HUES64 (cell line): ENCODE data around the gene RGS17.

Experiments
- H3K27ac ChIP-seq: 2 replicates; pipeline ENCODE4 v1.7.0; 2013; ENCODE audit warnings: low read depth, low read length, inconsistent platforms
- H3K27me3 ChIP-seq: 2 replicates; pipeline ENCODE4 v1.6.1; 2013; ENCODE audit warnings: mild to moderate bottlenecking, low read length; ENCODE audit not compliant: insufficient read depth
- H3K36me3 ChIP-seq: 2 replicates; pipeline ENCODE4 v1.6.1; 2013; ENCODE audit warnings: mild to moderate bottlenecking, low read length; ENCODE audit not compliant: insufficient read depth
- H3K4me1 ChIP-seq: 2 replicates; pipeline ENCODE4 v1.6.1; 2013; ENCODE audit warnings: mild to moderate bottlenecking, low read length, moderate library complexity; ENCODE audit not compliant: insufficient read depth
- H3K4me3 ChIP-seq: 2 replicates; pipeline ENCODE4 v1.5.1; 2013; ENCODE audit warnings: mild to moderate bottlenecking, low read length, moderate library complexity
- H3K9ac ChIP-seq: 2 replicates; pipeline ENCODE4 v1.6.1; 2013; ENCODE audit warnings: mild to moderate bottlenecking, low read depth, low read length
- H3K9me3 ChIP-seq: 2 replicates; pipeline ENCODE4 v1.6.1; 2013; ENCODE audit warnings: low read depth, low read length; ENCODE audit not compliant: insufficient read depth
- WGBS: fragments of 150-250, 120-280 bp; methylation state at CpG from one replicate; pipeline ENCODE4 v1.1.7; 2013; ENCODE audit warnings: missing lambda C conversion rate; 5-methylcytosine and 5-hydroxymethylcytosine counted together

RGS17 gene

DNA sequence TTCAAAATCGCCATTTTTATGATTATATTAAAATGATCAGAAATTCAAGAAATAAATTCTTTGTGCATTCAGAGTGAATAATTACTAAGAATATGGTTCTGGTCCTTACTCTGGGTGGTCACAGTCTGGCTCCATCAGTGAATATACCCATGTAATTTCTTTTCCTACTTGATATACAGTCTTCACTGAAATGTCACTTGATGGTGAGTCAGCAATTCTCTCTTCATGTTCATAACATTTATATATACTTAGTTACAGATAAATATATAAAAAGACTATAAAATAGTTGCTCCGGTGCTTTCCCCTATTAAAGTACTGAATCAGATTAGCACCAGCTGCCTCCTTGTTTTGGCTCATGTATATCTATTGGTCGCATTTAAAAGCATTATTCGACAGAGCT, 72.2 kb downstream of the RGS17 start:
- Histone ChIP-seq H3K36me3 (no peaks in the 10 kb centered on the region), H3K27me3 (no peaks in the 10 kb centered on the region), H3K27ac (peak overlapping the region; percentile 40; the same call in 1 of the 2 replicates), H3K4me1 (peaks cover 25% of the 10 kb centered on the region), H3K9ac (no peak overlapping the region), H3K4me3 (no peak overlapping the region), H3K9me3 (peaks cover 8% of the 10 kb centered on the region; the same call in 1 of the 2 replicates)
- WGBS = 74% methylated on average over 3 of the region's 4 CpGs

DNA sequence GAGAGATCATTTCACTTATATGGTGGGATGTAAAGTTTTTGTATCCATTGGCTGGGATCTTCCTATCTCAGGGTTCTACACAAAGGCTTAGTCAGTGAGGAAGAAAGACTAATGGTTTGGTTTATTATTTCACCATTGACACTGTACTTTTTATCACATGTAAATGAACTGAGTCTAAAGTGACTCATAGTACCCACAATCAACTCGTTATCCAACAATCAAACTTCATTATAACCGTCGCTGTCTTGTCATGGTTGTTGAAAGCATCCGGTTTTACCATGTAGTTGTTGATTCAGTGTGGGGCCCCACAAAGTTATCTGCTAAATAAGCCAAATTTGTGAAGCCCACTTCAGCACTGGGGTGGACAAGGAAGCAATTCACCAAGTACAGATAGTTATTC, 72.8 kb downstream of the RGS17 start:
- H3K9me3 ChIP-seq = peaks cover 2% of the 10 kb centered on the region; the same call in 1 of the 2 replicates
- no peaks in the 10 kb centered on the region for H3K27me3 ChIP-seq
- H3K4me1 ChIP-seq = peaks cover 25% of the 10 kb centered on the region
- no peaks in the 10 kb centered on the region for H3K36me3 ChIP-seq
- H3K27ac ChIP-seq = no peak overlapping the region
- H3K9ac ChIP-seq = no peak overlapping the region
- whole genome bisulfite sequencing = 60% methylated on average over 4 of the region's 4 CpGs
- H3K4me3 ChIP-seq = no peak overlapping the region

DNA sequence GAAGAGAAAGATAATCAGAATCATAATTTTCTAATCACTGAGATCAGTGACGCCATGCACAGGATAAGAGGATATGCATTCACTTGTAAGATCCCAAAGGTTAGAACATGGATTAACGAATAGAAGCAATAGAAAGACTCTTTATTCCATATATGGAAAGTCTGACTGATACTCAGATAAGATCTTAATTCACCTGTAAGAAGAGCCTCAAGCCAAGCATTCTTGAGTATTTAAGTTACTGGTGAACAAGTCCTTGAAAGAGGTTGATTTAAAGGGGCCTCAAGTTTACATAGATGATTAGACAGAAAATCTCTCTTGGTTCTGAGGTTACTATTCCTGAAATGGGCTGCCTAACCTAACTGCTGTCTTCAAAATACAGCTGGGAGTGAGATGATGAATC, 74.8 kb downstream of the RGS17 start:
- 100% methylated on average over 2 of the region's 2 CpGs for WGBS
- Histone ChIP-seq H3K27me3 (no peaks in the 10 kb centered on the region), H3K4me1 (peaks cover 25% of the 10 kb centered on the region), H3K9ac (no peak overlapping the region), H3K27ac (no peak overlapping the region), H3K9me3 (no peaks in the 10 kb centered on the region), H3K4me3 (no peak overlapping the region), H3K36me3 (no peaks in the 10 kb centered on the region)

DNA sequence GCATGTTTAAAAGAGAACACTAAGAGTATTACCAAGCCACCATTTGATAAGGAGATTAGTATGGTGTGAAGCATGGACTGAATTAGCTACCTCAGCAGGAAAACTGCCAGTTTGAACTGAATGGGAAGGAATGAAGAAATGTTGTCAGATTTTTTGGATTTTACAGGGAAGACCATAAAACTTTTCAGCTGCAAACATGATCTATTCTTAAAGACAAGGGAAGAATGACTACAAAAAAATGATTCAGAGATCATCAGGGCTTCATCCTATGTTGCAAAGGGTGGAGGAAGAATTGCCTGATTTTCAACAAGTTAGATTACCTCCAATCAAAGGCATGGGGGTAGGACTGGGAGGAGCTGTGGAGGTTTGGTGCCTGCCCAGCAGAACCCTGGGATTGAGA, 79.3 kb downstream of the RGS17 start:
- Histone ChIP-seq H3K4me3 (no peak overlapping the region), H3K27ac (no peak overlapping the region), H3K36me3 (no peaks in the 10 kb centered on the region), H3K27me3 (no peaks in the 10 kb centered on the region), H3K9me3 (peaks cover 2% of the 10 kb centered on the region; the same call in 1 of the 2 replicates), H3K4me1 (no peaks in the 10 kb centered on the region), H3K9ac (no peak overlapping the region)

DNA sequence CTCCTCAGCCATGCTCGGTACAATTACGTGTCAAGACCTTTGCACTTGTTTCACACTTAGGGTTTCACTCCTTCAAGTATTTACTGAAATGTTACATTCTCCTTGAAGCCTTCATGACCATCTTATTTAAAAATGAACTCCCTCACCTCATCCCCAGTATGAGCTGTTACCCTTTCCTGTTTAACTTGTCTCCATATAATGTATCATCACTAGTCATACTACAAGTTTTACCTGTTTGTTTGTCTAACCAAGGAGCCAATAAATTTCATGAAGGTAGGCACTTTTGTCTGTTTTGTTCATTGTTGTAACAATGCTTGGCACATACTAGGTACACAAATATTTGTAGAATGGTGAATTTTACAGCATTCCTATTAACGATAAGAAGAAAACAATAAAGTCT, 82.5 kb downstream of the RGS17 start:
- Histone ChIP-seq H3K9ac (no peak overlapping the region), H3K36me3 (no peaks in the 10 kb centered on the region; the same call in 1 of the 2 replicates), H3K9me3 (peaks cover 2% of the 10 kb centered on the region; the same call in 1 of the 2 replicates), H3K4me1 (no peaks in the 10 kb centered on the region), H3K27ac (no peak overlapping the region), H3K27me3 (no peaks in the 10 kb centered on the region), H3K4me3 (no peak overlapping the region)
- 96% methylated on average over 2 of the region's 3 CpGs for WGBS

DNA sequence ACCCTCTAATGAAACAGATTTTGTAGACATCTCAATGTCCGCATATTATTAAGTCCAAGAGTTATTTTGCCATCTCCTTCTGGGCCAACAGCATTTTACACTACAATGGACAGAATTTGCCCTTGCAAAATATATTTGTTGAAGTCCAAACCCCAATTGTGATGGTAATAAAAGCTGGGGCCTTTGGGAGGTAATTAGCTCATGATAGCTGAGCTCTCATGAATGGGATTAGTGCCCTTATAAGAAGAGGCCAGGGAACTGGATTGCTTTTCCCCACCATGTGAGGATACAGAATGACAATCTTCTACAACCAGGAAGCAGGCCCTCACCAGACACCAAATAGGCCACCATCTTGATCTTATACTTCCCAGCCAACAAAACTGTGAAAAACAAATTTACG, 83.7 kb downstream of the RGS17 start:
- Histone ChIP-seq H3K9ac (no peak overlapping the region), H3K4me1 (no peaks in the 10 kb centered on the region), H3K27me3 (no peaks in the 10 kb centered on the region), H3K36me3 (peaks cover 9% of the 10 kb centered on the region; the same call in 1 of the 2 replicates), H3K9me3 (peaks cover 2% of the 10 kb centered on the region; the same call in 1 of the 2 replicates), H3K27ac (no peak overlapping the region; the same call in 1 of the 2 replicates), H3K4me3 (no peak overlapping the region)
- WGBS = 95% methylated on average over 2 of the region's 2 CpGs

DNA sequence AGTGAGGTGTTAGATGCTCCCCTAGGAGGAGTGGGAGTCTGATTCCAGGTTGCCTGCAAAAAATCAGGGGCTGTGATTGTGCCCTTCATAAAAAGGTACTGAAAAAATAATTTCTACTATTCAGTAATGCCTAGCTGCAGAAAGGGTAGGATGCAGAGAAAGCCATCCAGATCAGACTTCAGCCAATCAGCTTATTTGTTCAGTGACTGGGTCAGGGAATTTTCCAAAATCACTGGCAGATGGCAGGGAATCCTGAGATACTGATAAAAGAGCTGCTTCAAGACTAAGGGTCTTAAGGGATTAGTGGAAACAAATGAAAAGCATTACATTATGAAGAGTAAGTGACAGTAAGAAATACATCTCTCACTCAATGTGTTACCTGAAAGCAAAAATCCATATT, 85.8 kb downstream of the RGS17 start:
- no peak overlapping the region for H3K4me3 ChIP-seq
- H3K27me3 ChIP-seq = no peaks in the 10 kb centered on the region
- peaks cover 2% of the 10 kb centered on the region; the same call in 1 of the 2 replicates for H3K9me3 ChIP-seq
- H3K9ac ChIP-seq = no peak overlapping the region
- H3K4me1 ChIP-seq = no peaks in the 10 kb centered on the region
- H3K27ac ChIP-seq = no peak overlapping the region
- H3K36me3 ChIP-seq = peaks cover 14% of the 10 kb centered on the region; the same call in 1 of the 2 replicates

DNA sequence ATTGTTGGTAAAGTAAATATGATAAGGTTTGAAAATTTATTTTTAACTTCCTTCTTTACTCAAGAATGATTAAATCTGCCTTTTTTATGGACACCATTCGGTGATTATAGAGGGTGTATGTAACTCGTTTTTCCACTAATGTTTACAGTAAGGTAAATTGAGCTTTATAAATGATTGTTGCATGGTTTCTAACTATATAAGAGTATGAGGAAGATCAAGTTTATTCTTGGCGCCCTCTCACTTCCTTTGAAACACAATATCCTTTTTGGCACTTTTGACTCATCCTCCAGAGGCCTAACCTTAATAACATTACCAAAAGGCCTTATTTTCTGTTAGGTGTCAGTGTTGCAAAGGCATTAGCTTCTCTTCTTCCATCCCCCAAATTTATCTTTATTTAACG, 86.8 kb downstream of the RGS17 start:
- no peaks in the 10 kb centered on the region for H3K27me3 ChIP-seq
- H3K9ac ChIP-seq = no peak overlapping the region
- H3K4me3 ChIP-seq = no peak overlapping the region
- H3K36me3 ChIP-seq = peaks cover 14% of the 10 kb centered on the region; the same call in 1 of the 2 replicates
- 100% methylated on average over 2 of the region's 4 CpGs for WGBS
- H3K9me3 ChIP-seq = no peaks in the 10 kb centered on the region
- no peak overlapping the region for H3K27ac ChIP-seq
- H3K4me1 ChIP-seq = no peaks in the 10 kb centered on the region

DNA sequence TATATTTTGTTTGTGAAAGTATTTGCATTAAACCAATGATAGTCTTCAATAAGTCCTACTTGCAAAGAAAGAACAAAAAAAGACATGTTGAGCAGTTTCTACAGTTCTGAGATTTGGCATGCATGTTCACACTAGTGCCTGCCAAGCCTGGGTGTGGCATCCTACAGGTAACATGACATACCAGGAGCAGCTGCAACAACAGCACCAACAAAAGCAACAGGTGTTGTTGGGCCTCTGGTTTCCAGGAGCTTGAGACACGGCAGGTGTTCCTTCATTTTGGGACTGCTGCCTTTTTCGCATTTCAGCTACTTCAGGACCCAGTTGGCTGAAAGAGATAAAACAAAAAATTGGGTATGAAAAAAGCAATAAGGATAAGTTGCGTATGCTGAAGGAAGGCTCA, 87.4 kb downstream of the RGS17 start:
- no peaks in the 10 kb centered on the region for H3K4me1 ChIP-seq
- no peaks in the 10 kb centered on the region for H3K9me3 ChIP-seq
- peaks cover 14% of the 10 kb centered on the region; the same call in 1 of the 2 replicates for H3K36me3 ChIP-seq
- no peak overlapping the region for H3K27ac ChIP-seq
- H3K4me3 ChIP-seq = no peak overlapping the region
- 94% methylated on average over 3 of the region's 3 CpGs for WGBS
- H3K9ac ChIP-seq = no peak overlapping the region
- no peaks in the 10 kb centered on the region for H3K27me3 ChIP-seq

DNA sequence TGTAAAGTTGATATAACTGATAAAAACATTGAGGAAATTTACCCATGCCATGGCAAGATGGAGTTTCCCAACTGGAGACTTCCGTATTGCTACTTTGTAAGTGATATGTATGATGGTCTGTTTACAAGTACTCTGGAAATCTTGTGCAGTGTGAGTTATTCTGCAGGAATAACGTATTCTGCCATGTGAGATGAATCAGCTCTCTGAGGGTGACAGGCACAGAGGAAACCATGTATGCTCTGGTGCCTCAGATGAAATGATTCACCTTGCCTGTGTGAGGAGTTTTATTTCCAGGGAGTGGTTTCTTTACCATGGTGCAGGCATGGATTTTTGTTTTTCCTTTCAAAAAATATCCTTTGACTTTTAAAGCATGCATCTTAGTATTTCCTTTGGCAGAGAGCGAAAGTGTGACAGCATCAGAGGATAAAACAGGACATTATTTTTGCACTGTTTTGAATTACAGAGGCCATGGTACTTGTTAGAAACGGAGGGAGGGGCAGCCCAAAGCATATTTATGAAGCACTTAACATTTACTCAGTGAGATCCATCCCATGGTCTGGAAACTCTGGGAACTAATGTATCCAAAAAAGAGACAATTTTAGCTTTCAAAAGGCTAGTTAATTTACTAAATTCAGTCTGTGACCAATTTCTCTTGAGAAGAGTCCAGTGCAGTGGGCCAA, 92.6 kb downstream of the RGS17 start:
- no peak overlapping the region for H3K27ac ChIP-seq

DNA sequence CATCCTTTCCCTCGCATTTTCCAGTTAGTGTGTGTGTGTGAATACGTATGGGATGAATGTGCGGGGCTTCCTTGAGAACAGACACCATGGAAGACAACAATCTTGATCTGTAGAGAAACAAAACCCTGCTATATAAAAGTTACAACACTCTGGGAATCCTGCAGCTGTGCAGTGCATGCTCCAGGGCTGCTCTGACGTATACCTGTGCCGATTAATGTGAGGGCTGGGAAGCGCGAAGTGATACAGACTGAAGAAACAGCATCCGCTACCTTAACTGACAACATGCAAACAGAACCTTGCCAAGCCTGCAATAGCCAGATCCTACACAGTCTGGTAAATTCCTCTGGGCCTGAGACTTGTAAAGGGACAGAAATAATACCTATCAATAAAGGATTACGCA, 96.9 kb downstream of the RGS17 start:
- H3K36me3 ChIP-seq = no peaks in the 10 kb centered on the region
- H3K4me3 ChIP-seq = no peak overlapping the region
- no peak overlapping the region for H3K9ac ChIP-seq
- H3K27ac ChIP-seq = no peak overlapping the region
- peaks cover 18% of the 10 kb centered on the region for H3K4me1 ChIP-seq
- no peaks in the 10 kb centered on the region for H3K9me3 ChIP-seq
- no peaks in the 10 kb centered on the region for H3K27me3 ChIP-seq
- 95% methylated on average over 7 of the region's 9 CpGs for WGBS

More for the DNA sequence above, 92.6 kb downstream of the RGS17 start:
- Histone ChIP-seq H3K4me3 (no peak overlapping the region), H3K9me3 (no peaks in the 10 kb centered on the region), H3K9ac (no peak overlapping the region), H3K27me3 (no peaks in the 10 kb centered on the region), H3K36me3 (peaks cover 14% of the 10 kb centered on the region; the same call in 1 of the 2 replicates), H3K4me1 (no peaks in the 10 kb centered on the region)
- WGBS = 83% methylated on average over 4 of the region's 4 CpGs
